CD4-positive, alpha-beta T cell treated with Interleukin-15 for 4 hours (primary cell): ENCODE data around the gene TMTC1.
"Not testable (repeated sequence)": the region's sequence is repeated elsewhere in the genome, so short reads cannot be mapped to it uniquely, and the experiment has no call there.

ENCODE experiments used
- DNase-seq: peaks from one replicate; pipeline ENCODE4 v3.0.0-alpha.2; 2020; ENCODE audit warnings: low spot score

The TMTC1 gene

DNA sequence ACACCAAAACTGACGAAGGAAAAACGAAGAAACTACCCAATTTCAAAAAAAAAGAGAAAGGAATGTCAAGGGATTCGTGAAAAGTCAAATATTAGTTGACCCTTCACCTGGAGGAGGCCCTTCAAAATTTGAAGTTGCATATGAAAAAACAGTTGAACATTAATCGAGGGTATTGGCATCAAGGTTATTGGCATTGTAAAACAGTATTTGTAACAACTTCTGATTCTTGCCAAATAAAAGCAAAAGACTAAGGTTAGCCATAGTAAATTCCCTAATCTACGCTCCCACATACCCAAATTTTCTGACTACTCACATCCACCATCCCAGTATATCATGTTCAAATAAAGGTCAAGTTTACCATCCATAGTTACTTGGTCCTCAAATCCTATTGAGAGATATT lies 118.6 kb downstream of the TMTC1 start:
- DNase-seq, result no peak

DNA sequence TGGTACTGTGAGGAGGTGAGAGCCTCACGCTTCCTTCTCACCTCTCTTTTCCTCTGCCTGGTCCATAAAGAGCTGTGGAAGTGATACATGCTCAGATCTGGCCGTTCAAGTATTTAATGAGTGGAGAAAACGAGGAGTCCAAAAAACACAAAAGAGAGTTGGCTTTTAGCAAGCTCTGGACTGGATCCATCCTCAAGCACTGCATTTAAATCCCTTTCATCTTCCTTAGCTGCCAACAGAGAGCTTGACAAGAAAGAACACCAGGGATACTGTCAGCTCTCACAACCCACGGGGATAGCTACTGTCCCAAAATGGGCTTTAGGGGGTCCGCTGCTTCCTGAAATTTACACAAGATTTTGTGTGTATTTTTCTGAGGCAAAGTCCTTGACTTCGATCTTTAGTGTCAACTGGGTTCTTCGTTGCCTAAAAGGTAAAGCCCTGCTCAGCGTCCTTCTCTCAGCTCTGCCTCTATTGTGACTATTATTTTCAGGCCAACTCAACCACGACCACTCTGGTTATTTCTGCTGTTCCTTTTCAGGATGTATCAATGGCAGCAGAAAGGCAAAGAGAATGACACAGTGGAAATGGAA lies 120.9 kb downstream of the TMTC1 start:
- DNase-seq, result no peak

DNA sequence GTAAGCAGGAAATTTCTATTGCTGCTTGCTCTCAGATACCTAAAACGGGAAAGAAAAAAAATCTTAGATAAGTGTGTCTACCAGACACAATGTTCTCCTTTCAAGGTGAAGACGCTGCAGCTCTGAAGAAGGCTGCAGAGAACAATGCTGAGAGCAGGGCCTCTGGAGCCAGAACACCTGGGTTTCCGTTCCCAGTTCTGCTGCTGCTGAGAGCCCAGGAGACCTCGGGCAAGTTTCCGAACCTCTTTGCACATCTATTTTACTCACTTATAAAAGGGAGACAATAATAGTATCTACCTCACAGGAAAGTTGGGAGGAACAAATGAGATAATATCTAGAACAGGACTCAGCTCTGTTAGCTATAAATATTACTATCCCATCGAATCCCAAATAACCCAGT lies 122.9 kb downstream of the TMTC1 start:
- DNase-seq, result no peak

- DNase-seq, result no peak
Observed at GRCh38 chr12:29656762-29657538, 126.8 kb downstream of the TMTC1 start.

DNA sequence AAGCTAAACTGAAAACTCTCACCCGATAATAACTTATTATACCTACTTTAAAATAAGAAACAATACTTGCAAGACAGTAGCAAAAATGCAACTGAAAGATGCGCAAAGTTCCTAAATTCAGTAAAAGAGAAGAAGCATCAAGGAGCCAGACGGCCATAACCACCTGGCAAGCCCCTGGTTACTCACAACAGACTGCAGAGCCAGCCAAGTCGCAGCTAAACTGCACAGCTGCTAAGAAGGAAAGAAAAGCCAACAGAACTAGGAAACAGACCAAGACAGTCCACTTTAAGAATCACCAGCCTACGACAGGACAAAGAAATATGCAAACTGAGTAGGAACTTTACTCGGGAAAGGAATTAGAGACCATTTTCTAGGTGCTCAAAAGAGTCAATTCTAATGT lies 127.9 kb downstream of the TMTC1 start:
- DNase-seq, result no peak

DNA sequence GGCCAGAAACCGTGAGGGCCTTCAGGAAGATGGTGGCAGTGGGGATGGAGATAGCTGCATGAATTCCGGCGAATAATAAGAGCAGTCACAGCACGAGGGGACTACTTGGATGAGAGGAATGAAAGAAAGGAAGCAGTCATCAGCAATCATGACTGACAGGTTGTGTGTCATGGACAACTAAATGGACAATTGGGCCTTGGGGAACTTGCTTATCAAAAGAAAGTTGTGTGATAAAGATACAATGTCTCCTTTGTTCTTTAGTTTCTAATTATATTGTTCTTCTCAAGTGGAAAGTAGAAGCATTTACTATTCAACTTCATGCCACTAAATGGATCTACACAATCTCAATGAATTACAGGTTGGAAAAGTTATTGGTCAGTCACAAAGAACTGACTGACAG lies 130.5 kb downstream of the TMTC1 start:
- DNase-seq, result no peak

GRCh38 chr12:29650371-29650770 lies 133.4 kb downstream of the TMTC1 start:
- no peak for DNase-seq

DNA sequence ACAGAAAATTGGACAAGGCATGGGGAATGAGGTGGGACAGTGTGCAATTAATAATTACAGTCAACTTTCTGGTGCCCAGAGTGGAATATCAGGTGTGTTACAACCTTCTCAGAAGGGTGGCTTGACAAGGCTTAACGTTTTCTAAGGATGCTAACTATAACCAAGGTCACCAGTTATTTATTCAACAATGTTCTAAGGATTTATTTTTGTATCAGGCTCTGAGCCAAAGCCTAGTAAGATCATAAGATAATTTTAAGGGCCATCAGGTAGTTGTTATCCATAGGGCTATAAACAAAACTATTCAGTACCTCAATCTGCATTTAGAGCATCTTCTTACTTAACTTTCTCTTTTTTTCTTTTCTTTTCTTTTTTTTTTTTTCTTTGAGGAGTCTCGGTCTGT lies 134.0 kb downstream of the TMTC1 start:
- no peak for DNase-seq

GRCh38 chr12:29644536-29645162 lies 139.1 kb downstream of the TMTC1 start:
- no peak for DNase-seq

- no peak for DNase-seq
Observed at GRCh38 chr12:29640589-29641345, 143.0 kb downstream of the TMTC1 start.

GRCh38 chr12:29639893-29640495 lies 143.7 kb downstream of the TMTC1 start:
- no peak for DNase-seq

- DNase-seq, result no peak
Observed at GRCh38 chr12:29638528-29638927, 145.2 kb downstream of the TMTC1 start.

GRCh38 chr12:29634057-29634456 lies 149.7 kb downstream of the TMTC1 start:
- no peak for DNase-seq

- not testable (repeated sequence) for DNase-seq
Observed at GRCh38 chr12:29630164-29630563, 153.6 kb downstream of the TMTC1 start.

DNA sequence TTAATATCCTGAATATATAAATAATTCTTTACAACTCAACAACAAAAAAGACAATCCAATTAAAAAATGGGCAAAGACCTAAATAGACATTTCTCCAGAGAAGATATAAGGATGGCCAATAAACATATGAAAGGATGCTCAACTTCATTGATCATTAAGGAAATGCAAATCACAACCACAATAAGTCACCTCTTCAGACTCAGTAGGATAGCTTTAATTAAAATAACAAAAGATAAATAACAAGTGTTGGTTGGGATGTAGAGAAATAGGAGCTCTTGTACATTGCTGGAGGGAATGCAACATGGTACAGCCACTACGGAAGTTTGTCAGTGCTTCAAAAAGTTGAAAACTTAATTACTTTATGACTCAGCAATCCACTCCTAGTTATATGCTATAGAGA lies 156.5 kb downstream of the TMTC1 start:
- no peak for DNase-seq

GRCh38 chr12:29625359-29625953 lies 158.3 kb downstream of the TMTC1 start:
- DNase-seq, result no peak

DNA sequence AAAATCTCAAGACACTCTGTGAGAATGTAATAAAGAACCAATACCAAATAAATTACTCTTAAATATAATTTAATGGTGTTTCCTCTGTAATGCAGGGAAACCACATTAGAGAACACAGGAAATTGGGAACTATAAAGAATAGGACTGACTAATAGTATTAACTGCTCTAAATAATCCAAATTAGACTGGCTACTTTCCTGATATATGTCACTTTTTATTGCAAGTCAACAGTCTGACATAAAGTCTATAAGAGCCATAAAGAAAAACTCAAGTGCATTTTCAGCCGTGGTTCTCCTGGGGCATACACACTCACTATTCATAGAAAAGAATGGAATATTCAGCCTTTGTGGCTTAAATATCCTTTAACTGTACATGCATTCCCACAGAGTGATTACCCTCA lies 161.5 kb downstream of the TMTC1 start:
- no peak for DNase-seq

DNA sequence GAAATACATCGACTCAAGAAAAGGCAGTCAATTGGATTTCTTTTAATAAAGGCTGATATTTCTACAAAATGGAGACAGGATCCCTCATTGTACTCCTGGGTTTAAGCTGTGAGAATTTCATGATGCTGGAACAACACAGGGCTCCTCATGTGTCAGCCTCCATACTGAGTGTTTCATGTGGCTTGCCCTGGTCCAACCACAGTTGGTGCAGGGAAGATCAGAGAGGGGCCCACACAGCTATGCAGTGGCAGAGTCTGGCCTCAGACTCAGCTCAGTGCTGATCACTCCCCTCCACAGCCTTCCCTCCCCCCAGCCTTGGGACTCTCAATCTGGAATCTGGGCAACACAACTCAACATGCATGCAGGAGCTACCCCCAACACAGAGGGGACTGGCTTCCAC lies 163.7 kb downstream of the TMTC1 start:
- no peak for DNase-seq

DNA sequence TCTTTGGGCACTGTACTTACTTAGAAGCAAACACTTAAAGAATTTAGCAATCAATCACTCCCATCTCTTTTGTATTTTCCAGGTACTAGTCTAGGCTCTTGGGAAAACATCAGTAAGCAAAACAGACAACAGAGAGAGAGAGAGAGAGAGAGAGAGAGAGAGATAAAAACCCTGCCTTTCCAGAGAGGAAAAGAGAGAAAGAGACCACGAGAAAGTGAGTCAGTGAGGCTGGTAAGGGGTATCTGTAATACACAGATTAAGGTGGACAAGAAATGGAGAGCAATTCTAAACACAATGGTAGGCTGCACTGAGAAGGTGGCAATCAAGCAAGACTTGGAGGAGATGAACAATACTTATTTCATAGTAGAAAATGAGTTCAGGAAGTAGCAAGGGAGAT lies 166.3 kb downstream of the TMTC1 start:
- no peak for DNase-seq

DNA sequence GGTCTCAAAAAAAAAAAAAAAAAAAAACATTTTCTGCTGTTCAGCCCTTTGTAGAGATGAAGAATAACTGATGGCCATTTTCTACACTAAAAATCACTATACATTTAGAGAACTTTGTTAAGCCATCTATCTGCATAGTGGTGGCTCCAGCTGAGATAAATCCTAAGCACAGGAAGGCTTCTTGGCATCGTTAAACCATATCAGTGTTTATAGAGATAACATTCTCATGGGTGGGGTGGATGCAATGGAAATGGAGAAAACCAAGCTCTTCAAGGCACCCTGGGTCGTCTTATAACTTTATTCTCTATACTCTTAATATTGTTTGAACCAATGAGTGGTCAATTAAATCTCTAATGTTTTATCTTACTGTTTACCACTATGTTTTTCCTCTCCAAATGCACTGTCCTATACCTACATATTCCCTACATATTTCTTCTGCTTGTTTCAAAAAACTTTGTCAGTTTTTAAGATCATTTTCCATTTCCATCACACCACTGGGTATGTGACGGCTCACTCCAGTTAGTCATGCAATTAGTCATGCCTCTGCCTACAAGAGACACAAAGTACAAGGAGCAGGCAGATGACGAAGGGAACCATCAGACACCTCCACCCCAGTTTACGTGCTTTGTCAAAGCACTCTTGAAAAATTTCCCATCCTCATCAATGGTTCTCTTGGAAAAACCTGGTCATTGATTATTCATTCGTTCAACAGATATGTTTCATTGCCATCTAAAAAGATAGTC lies 166.9 kb downstream of the TMTC1 start:
- no peak for DNase-seq

DNA sequence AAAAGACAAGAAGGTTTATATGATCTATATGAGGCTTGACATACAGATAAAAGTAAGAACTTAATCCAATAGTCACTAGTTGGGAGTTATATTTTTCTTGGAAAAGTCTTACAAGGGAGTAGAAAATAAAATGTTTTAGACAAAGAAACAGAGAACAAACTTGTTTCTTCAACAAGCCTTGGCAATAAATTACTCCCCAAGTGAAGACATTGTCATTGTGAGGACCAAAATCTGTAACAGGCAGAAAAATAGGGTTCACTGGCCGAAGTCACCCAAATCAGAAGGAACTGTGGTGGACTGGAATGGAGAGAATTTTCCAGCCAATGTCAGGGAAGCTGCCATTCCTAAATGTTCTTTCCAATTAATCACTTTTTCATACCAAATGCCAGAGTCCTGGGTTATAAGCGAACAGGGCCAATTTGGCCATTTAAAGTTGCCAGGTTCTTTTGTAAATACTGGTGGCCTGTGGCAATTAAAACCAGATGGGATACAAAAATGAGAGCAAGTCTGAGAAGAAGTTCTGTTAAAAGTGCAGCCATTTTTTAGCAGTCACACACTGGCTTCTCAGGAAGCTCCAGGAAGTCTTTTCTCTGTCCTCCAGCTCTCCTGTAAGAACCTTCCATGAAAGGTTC lies 168.9 kb downstream of the TMTC1 start:
- DNase-seq, result no peak
